Neuron (in vitro differentiated cells): ENCODE results near the gene NTPCR.

Experiments used
- H2AFZ ChIP-seq: one replicate; pipeline ENCODE4 v1.6.1; 2013; ENCODE audit warnings: low read depth, mild to moderate bottlenecking, inconsistent platforms, low read length, moderate library complexity
- H3K27me3 ChIP-seq: one replicate; pipeline ENCODE4 v1.6.1; 2013; ENCODE audit warnings: low read length; ENCODE audit not compliant: insufficient read depth
- H3K36me3 ChIP-seq: one replicate; pipeline ENCODE4 v1.6.1; 2013; ENCODE audit warnings: low read length; ENCODE audit not compliant: insufficient read depth
- H3K4me1 ChIP-seq: one replicate; pipeline ENCODE4 v1.6.1; 2013; ENCODE audit warnings: low read length; ENCODE audit not compliant: insufficient read depth
- H3K4me3 ChIP-seq: 2 replicates; pipeline ENCODE4 v1.5.1; 2013; ENCODE audit warnings: mild to moderate bottlenecking, low read length, moderate library complexity
- H3K9me3 ChIP-seq: one replicate; pipeline ENCODE4 v1.6.1; 2013; ENCODE audit warnings: low read length

Gene NTPCR

DNA sequence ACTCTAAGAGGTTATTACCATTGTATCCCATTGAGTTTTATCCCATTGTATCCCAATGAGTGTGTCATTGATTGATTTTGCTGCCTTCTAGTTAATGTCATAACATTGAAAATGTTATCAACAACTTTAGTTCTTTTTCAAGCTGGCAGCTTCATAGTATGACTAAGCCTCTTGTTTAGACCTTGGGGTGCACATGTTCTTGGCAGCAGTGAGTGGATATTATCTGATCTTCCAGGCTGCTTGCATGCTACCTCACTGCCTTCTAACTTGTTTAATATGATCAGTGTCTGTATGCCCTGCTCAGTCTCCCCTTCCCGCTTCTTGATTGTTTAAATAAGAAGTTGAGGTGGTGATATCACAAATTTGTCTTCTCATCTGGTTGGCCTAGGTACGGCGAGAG, 24.6 kb downstream of the NTPCR start:
- peaks cover 19% of the 10 kb centered on the region for H3K9me3 ChIP-seq
- no peak overlapping the region for H3K4me3 ChIP-seq
- no peaks in the 10 kb centered on the region for H3K4me1 ChIP-seq
- H3K36me3 ChIP-seq, result peaks cover 67% of the 10 kb centered on the region
- no peaks in the 10 kb centered on the region for H3K27me3 ChIP-seq
- no peak overlapping the region for H2AFZ ChIP-seq

DNA sequence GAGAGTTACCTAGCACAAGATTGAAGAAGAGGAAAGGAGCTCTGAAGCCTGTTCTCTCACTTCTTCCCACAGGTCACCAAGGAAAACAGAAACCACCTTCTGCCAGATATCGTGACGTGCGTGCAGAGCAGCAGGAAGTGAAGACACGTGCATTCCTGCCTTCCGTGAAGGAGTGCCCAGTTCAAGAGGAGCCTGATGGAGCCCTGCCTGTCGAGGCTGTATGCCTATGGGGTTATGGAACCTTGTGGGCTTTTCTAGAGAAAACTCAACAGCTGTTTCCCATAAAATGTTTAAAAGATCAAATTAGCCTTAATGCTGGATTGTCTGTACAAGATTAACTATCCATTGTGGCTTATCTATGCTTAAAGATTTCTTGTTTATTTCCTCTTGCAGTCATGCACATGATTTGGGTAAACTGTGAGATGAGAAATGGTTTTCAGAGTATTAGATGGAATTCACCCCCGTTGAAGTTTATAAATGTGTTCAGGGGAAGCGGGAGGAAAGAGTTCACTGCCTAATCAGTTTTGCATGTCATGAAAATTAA, 27.8 kb downstream of the NTPCR start:
- H3K4me3 ChIP-seq, result no peak overlapping the region
- peaks cover 37% of the 10 kb centered on the region for H3K36me3 ChIP-seq
- H2AFZ ChIP-seq, result no peak overlapping the region
- H3K27me3 ChIP-seq, result no peaks in the 10 kb centered on the region
- no peaks in the 10 kb centered on the region for H3K4me1 ChIP-seq
- peaks cover 7% of the 10 kb centered on the region for H3K9me3 ChIP-seq

DNA sequence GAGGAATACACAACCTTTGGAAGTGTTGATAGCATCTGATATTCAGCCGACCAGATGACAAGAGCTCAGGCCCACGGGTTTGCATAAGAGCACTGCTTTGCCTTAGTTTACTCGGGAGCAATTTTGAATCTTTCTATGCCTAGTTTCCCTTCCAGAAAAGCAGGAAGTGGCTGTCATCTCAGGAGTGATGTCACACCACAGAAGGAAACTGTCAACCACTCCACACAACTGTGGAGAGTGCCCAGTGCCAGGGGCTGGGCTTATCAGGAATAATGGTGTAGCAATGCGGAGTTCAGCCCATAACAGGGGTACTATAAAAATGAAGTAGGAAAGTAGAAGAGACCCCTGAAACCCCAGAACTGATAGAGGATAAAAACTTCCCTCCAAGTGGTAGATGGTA, 28.4 kb downstream of the NTPCR start:
- H3K36me3 ChIP-seq, result peaks cover 36% of the 10 kb centered on the region
- no peak overlapping the region for H3K4me3 ChIP-seq
- peaks cover 3% of the 10 kb centered on the region for H3K9me3 ChIP-seq
- H3K27me3 ChIP-seq, result no peaks in the 10 kb centered on the region
- no peaks in the 10 kb centered on the region for H3K4me1 ChIP-seq
- H2AFZ ChIP-seq, result no peak overlapping the region

DNA sequence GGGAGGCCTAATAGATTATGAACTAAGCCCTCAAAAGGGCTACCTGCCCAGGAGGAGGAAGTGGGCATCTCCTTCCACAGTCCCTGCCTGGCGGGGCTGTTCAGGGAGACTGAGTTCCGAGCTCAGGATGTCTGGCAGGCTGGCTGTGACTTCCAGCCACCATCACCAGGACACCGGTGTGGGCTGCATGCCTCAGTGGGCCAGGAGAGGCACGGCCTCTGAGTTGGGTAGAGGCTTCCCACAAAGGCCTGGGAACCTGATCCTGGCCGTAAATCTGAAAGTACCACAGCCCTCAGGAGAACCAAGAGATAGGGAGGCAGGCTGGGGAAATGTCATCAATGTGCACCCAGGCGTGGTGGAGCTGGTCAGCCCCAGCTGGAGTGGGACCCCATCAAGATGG, 29.1 kb downstream of the NTPCR start:
- no peaks in the 10 kb centered on the region for H3K4me1 ChIP-seq
- H3K4me3 ChIP-seq, result no peak overlapping the region
- peaks cover 34% of the 10 kb centered on the region for H3K36me3 ChIP-seq
- H2AFZ ChIP-seq, result no peak overlapping the region
- H3K9me3 ChIP-seq, result peaks cover 1% of the 10 kb centered on the region
- H3K27me3 ChIP-seq, result no peaks in the 10 kb centered on the region

DNA sequence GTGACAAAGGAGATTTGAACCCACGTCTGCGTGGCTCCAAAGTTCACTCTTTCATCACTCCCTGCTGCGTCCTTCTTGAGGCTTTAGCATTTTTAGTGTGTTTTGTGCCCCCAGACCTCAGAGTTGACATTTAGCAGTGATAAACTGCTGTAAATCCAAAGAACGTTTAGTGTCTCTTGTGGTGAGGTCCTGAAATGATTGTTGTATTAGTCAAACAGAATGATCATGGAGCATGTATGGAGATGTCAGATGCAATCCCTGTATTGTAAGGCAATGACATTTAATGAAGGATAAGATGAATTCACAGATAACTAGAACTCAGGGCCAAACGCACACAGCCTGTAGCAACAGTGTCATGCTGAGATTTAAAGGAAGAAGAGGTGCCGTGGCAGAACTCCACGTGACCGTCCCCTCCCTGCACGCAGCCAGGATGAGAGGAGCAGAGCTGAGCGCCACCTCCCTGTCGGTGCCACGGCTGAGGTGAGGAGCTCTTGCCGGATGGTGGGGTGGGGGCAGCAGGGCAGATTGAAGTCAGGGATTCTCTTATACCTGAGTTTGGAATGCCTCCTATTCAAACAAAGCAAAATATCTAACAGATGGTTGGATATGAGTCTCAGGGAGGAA, 30.1 kb downstream of the NTPCR start:
- no peak overlapping the region for H3K4me3 ChIP-seq
- H3K36me3 ChIP-seq, result peaks cover 26% of the 10 kb centered on the region

DNA sequence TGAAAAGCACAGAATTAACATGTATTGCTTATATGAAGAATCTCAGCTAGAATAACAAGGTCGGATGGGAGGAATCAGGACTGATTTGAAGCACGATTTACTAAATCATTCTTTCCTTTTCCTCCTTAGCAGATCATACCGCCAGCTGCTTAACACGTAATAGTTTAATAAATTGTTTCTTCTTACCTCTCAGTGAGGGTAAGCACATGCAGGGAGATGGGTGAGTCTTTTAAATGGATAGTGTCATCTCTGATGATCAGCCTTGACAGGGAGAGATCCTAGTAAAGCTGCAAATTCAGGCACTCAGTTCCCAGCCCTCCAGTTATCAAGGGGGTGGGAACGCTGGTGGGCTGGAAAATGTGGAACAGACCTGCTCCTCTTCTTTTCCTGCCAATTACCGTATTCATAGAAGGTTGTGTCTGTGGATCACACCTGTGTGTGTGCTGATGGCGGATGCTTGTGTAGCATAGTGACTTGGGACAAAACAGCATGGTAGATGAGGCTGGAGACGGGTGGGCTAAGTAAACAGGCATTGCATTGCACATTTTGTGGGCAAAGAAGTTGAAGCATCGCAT, 30.7 kb downstream of the NTPCR start:
- Histone ChIP-seq H3K4me3 (no peak overlapping the region), H3K27me3 (no peaks in the 10 kb centered on the region), H3K4me1 (no peaks in the 10 kb centered on the region), H2AFZ (no peak overlapping the region), H3K9me3 (no peaks in the 10 kb centered on the region), H3K36me3 (peaks cover 24% of the 10 kb centered on the region)

More for the DNA sequence above, 30.1 kb downstream of the NTPCR start:
- Histone ChIP-seq H3K27me3 (no peaks in the 10 kb centered on the region), H3K9me3 (no peaks in the 10 kb centered on the region), H2AFZ (no peak overlapping the region), H3K4me1 (no peaks in the 10 kb centered on the region)

DNA sequence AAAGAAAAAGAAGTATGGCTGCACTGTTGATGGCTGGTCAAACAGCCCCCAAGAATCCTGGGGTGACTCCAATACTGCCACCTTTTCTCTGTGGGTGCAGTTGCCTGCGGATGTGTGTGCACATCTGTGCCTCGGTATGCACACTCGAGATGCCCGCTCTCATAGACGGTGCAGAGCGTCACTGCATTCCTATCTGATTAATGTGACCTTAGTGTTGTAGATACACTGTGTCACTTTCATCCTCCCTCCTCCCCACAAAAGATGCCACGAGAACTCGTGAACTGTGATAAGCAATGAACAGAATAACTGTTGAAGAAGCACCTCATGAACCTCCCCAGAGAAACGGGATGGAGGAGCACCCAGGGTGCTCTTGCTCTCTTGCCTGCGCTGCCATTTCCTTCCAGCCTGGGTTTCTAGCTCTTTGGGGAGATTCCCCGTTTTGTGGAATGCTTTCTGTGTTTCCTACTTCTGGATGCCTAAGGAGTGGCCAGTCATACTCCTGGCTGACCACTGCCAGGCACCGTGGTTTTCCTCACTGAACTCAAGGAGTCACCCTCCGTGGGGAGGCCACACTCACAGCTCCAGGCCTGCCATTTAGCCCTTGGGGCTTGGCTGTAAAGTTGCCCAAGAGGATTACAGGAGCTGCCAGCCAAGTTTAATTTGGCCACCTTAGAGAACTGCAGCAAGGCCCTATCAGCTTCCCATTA, 32.0 kb downstream of the NTPCR start:
- H3K36me3 ChIP-seq, result peaks cover 11% of the 10 kb centered on the region

DNA sequence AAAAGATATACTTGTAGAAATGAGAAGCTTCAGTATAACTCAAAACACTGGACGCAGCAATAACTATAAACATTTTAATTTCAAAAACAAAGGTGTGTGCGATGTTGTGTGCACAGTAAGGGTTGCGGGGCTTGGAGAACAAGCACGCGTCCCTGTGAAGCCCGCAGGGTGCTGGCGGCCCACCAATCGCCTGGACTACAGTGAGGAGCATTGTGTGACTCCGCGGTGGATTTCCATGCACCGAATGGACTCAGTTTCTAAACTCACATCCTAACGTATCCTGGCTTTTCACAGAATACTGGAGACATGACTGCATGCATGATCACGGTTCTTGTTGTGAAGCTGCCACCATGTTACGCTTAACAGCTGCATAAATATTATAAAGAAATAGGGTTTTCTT, 33.0 kb downstream of the NTPCR start:
- H3K9me3 ChIP-seq, result peaks cover 3% of the 10 kb centered on the region
- no peak overlapping the region for H2AFZ ChIP-seq
- no peaks in the 10 kb centered on the region for H3K27me3 ChIP-seq
- no peaks in the 10 kb centered on the region for H3K4me1 ChIP-seq
- no peak overlapping the region for H3K4me3 ChIP-seq
- peaks cover 8% of the 10 kb centered on the region for H3K36me3 ChIP-seq

More for the DNA sequence above, 32.0 kb downstream of the NTPCR start:
- Histone ChIP-seq H3K4me3 (no peak overlapping the region), H3K27me3 (no peaks in the 10 kb centered on the region), H3K9me3 (no peaks in the 10 kb centered on the region), H3K4me1 (no peaks in the 10 kb centered on the region), H2AFZ (no peak overlapping the region)

DNA sequence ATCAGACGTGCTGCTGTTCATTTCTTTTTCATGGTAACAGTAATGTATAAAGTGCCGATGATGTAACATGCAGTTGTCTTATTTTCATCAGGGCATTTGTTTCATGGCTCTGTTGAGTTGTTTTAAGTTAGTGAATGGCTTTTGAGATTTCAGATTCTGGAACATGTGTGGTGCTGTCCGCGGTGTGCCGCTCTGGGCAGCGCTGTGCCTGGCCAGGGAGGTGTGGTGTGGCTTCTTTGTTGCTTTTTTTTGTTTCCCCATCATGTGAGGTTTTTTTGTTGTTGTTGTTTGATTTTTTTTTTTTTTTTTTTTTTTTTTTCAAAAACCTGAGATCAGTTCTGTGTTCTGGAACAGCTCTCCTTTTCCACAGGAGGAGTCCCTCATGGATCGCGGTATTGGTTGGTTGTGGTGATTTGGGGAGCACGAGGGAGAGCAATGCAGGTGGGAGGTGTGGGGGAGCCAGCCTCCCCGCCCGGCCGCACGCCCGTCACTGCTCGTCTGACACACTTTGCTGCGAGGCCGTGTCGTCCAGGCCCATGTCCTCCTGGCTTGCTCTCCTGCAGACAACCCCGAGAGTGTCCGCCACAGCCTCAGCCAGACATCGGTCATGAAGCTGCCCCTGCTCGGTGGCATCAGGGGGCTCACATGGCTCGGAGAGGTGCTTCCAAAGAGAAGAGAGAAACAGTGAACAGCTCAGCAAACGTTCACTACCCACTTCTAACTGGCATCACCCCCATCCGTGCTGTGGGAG, 33.6 kb downstream of the NTPCR start:
- Histone ChIP-seq H3K9me3 (peaks cover 3% of the 10 kb centered on the region), H3K27me3 (no peaks in the 10 kb centered on the region), H3K4me3 (no peak overlapping the region)

DNA sequence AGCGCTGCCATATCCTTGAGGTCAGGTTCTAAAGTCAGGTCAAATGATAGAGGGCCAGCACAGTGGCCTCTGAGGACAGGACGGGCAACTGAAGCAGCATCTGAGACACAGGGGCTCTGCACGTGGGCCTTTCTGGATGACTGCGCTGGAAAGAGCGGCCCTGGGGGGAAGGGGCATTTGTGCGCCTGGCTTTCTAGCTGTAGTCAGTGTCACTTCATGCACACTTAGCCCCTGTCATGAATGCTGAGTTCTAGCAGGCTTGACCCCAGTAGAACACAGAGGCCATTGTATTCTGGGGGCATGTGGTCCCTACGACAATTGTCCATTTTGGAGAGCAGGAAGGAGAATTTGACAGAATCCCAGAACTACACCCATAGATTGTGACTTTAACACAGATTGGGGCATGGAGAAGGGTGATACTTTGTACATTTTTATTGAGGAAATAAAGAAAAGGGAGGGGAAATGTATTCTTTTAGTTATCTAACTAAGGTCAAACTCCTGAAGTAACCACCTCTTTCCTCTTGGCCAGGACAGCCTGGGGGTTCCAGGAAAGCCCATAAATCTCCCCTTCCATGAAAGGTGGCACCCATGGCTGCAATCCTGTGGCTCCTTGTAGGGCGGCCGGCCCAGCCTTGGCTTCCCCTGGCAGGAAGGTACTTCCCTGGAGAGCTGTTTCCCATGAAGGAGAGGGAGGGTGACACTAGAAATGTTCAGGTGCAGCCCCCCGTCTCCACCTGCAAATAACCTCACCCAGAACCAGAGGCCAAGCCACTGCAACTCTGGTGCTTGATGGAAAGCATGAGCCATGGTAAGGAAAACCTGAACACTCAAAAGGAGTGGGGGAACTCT, 34.4 kb downstream of the NTPCR start:
- H3K27me3 ChIP-seq, result no peaks in the 10 kb centered on the region
- no peaks in the 10 kb centered on the region for H3K4me1 ChIP-seq

More for the DNA sequence above, 33.6 kb downstream of the NTPCR start:
- Histone ChIP-seq H2AFZ (no peak overlapping the region), H3K36me3 (peaks cover 4% of the 10 kb centered on the region), H3K4me1 (no peaks in the 10 kb centered on the region)

DNA sequence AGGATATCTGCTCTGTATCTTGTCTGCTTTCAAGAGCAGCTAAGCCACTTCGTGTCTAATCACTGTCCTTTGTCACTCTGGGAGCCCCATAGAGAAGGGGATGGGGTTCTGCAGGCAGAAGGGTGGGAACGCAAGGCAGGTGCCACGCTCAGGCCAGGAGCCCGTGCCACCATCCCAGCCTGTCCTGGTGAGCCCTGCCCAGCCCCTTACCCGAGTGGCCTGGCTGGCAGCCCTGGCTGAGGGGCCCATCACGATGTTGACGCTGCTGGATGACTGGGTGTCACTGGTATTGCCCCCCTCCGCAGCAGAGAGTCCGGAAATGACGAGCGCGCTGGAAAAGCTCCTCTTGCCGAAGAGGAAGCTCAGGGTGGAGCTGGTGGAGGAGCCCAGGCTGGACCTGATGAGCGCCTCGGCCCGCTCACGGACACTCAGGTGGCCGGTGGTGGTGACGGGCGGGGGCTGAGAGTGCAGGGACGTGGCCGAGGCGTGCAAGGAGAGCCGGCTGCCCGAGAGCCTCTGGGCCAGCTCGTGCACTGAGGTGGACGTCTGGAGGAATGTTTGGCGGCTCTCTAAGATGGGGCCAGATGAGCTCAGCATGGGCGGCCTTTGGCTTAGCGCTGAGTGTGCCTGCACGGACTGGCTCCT, 35.6 kb downstream of the NTPCR start:
- H3K36me3 ChIP-seq, result peaks cover 3% of the 10 kb centered on the region
- H3K4me3 ChIP-seq, result no peak overlapping the region
- H2AFZ ChIP-seq, result no peak overlapping the region
- no peaks in the 10 kb centered on the region for H3K4me1 ChIP-seq
- H3K27me3 ChIP-seq, result no peaks in the 10 kb centered on the region
- peaks cover 8% of the 10 kb centered on the region for H3K9me3 ChIP-seq

More for the DNA sequence above, 34.4 kb downstream of the NTPCR start:
- Histone ChIP-seq H3K9me3 (peaks cover 4% of the 10 kb centered on the region), H2AFZ (no peak overlapping the region), H3K4me3 (no peak overlapping the region), H3K36me3 (peaks cover 3% of the 10 kb centered on the region)

DNA sequence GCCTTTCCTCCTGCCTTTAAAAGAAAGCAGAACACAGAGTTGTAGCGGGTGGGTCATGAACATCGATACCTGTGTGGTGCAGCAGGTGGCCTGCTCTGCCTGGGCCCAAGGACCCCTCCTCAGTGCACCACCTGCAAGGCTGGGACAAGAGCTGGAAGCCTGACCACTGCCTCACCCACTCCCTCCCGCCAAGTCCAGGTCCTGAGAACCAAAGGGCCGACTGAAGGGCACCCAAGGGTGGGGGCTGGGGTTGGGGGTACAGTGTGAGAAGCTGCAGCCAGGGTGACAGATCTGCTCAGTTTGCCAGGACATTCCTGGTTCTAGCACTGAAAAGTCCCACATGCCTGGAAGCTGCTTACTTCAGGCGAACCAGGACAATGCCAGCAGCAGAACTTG, 36.1 kb downstream of the NTPCR start:
- H2AFZ ChIP-seq, result no peak overlapping the region
- no peaks in the 10 kb centered on the region for H3K27me3 ChIP-seq
- H3K4me1 ChIP-seq, result no peaks in the 10 kb centered on the region
- no peak overlapping the region for H3K4me3 ChIP-seq
- peaks cover 3% of the 10 kb centered on the region for H3K36me3 ChIP-seq
- H3K9me3 ChIP-seq, result peaks cover 9% of the 10 kb centered on the region
